Loucy (cell line): ENCODE measurements around the gene RNF8.

Source experiments
- EZH2phosphoT487 ChIP-seq: fragments of 200-600 bp; IDR thresholded peaks from 2 replicates; pipeline ENCODE4 v1.6.1; 2018; ENCODE audit warnings: antibody characterized with exemption, mild to moderate bottlenecking, moderate library complexity, borderline replicate concordance
- TF ChIP-seq, protein P1 (sequence below): fragments of 200-600 bp; sonication (generic); conservative IDR thresholded peaks from 2 replicates; pipeline ENCODE4 v1.5.1; 2014; ENCODE audit warnings: mild to moderate bottlenecking, antibody characterized with exemption, low read length

DNA sequence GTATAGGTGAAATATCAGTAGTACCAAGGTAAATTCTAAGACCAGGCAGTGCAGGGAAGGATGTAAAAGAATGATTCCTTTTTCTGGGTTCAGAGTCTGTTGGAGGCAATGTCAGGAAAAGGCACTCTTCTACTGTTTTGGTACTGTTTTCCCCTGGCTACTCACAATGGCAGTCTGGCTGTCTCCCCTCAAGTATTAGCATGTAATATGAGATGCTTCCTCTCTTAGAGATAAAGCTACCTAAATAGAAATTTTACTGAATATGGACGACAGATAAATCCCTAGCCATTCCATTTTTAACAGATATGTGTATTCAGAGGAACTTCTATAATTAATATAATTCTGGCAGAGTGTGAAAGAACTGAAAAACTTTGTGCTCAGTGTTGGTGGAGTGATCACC is 3.5 kb downstream of the RNF8 start:
- TF ChIP-seq, protein P1, sequence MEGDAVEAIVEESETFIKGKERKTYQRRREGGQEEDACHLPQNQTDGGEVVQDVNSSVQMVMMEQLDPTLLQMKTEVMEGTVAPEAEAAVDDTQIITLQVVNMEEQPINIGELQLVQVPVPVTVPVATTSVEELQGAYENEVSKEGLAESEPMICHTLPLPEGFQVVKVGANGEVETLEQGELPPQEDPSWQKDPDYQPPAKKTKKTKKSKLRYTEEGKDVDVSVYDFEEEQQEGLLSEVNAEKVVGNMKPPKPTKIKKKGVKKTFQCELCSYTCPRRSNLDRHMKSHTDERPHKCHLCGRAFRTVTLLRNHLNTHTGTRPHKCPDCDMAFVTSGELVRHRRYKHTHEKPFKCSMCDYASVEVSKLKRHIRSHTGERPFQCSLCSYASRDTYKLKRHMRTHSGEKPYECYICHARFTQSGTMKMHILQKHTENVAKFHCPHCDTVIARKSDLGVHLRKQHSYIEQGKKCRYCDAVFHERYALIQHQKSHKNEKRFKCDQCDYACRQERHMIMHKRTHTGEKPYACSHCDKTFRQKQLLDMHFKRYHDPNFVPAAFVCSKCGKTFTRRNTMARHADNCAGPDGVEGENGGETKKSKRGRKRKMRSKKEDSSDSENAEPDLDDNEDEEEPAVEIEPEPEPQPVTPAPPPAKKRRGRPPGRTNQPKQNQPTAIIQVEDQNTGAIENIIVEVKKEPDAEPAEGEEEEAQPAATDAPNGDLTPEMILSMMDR, result no peak
- no peak for TF ChIP-seq EZH2phosphoT487
